ENCODE measurements around the gene AMOT.

AMOT gene

GRCh38 chrX:112761242-112762207 is 79.1 kb downstream of the AMOT start:
- Histone ChIP-seq H3K36me3 (no peaks in the 10 kb centered on the region), H3K9me3 (no peaks in the 10 kb centered on the region), H3K4me1 (no peaks in the 10 kb centered on the region), H3K4me3 (no peak overlapping the region), H3K27me3 (no peaks in the 10 kb centered on the region), H3K27ac (no peak overlapping the region)
- TF ChIP-seq CTCF (IDR thresholded peaks at IDR 0.05), result no peak
- no peak for DNase-seq
- intact Hi-C loops (cut with DNase I; ENCODE audit: low total_unique reads), result no loop called here

- intact Hi-C loops (cut with DNase I; ENCODE audit: low total_unique reads), result no loop called here
- Histone ChIP-seq H3K36me3 (no peaks in the 10 kb centered on the region), H3K27me3 (no peaks in the 10 kb centered on the region), H3K4me3 (no peak overlapping the region), H3K27ac (no peak overlapping the region), H3K9me3 (no peaks in the 10 kb centered on the region), H3K4me1 (no peaks in the 10 kb centered on the region)
- TF ChIP-seq CTCF (IDR thresholded peaks at IDR 0.05), result no peak
- DNase-seq, result no peak
Observed at GRCh38 chrX:112760697-112761096, 79.9 kb downstream of the AMOT start.

GRCh38 chrX:112759966-112760365 is 80.7 kb downstream of the AMOT start:
- Histone ChIP-seq H3K4me1 (no peaks in the 10 kb centered on the region), H3K4me3 (no peak overlapping the region), H3K27me3 (no peaks in the 10 kb centered on the region), H3K9me3 (no peaks in the 10 kb centered on the region), H3K36me3 (no peaks in the 10 kb centered on the region), H3K27ac (no peak overlapping the region)
- no peak for DNase-seq
- intact Hi-C loops (cut with DNase I; ENCODE audit: low total_unique reads), result no loop called here
- TF ChIP-seq CTCF (IDR thresholded peaks at IDR 0.05), result no peak

- H3K36me3 ChIP-seq, result no peaks in the 10 kb centered on the region
- no peak for DNase-seq
- no peak overlapping the region for H3K27ac ChIP-seq
- no peak for TF ChIP-seq CTCF (IDR thresholded peaks at IDR 0.05)
- no peaks in the 10 kb centered on the region for H3K9me3 ChIP-seq
- no peaks in the 10 kb centered on the region for H3K27me3 ChIP-seq
- no peaks in the 10 kb centered on the region for H3K4me1 ChIP-seq
- intact Hi-C loops (cut with DNase I; ENCODE audit: low total_unique reads), result no loop called here
- no peak overlapping the region for H3K4me3 ChIP-seq
Observed at GRCh38 chrX:112759512-112759911, 81.1 kb downstream of the AMOT start.

GRCh38 chrX:112757946-112758345 is 82.7 kb downstream of the AMOT start:
- intact Hi-C loops (cut with DNase I; ENCODE audit: low total_unique reads), result no loop called here
- H3K4me1 ChIP-seq, result no peaks in the 10 kb centered on the region
- H3K27ac ChIP-seq, result no peak overlapping the region
- H3K36me3 ChIP-seq, result no peaks in the 10 kb centered on the region
- no peaks in the 10 kb centered on the region for H3K27me3 ChIP-seq
- TF ChIP-seq CTCF (IDR thresholded peaks at IDR 0.05), result no peak
- no peaks in the 10 kb centered on the region for H3K9me3 ChIP-seq
- H3K4me3 ChIP-seq, result no peak overlapping the region
- no peak for DNase-seq
